SIG-M5 treated with dmso at 0.1 percent for 504 hours (cell line): ENCODE measurements around the gene PPIF.

Experiments used
- DNase-seq: peaks from one replicate; lab custom pipeline; 2025; ENCODE audit not compliant: unreplicated experiment; lab: John Stamatoyannopoulos, UW

PPIF gene

GRCh38 chr10:79367426-79368189 is 20.3 kb downstream of the PPIF start:
- no peak for DNase-seq

- DNase-seq, result no peak
Measured at GRCh38 chr10:79372871-79373270, 25.6 kb downstream of the PPIF start.

DNA sequence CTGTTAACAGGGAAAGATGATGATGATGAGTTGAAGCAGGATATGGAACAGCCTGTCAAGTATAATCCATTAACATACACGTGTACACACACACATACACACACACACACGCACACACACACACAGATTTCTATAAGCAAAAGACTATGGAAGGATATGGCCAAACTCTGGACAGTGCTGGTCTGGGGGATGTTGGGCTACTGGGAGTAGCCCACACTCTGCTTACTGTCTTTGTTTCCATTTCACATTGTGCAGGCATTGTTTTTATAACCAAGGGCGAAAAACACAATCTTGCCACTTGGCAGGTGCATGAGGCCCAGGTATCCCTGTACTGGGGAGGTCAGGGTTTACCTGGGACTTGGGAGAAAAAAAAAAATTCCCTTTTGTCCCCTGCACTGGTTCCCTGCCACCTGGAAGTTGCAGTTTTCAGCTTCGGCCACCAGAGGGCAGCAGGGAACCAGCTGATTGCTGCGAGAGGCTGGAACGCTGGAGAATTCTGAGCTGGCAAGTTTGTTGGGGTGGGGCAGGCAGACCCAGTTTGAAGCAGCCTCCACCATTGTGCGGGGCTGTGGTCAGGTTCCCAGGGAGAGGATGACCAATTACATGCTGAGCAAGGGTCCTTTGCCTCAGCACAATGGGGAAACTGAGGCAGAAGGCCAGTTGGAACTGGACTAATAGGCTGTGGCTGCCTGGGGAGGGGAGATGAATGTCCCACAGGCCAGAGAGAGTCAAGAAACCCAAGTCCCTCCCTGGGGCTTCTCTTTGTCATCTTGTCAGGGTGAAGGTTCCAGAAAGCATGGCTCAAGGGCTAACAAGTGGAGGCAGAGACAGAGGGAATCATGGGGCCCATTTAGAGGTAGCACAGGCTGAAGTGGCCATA is 27.3 kb downstream of the PPIF start:
- peak; percentile 22 for DNase-seq

DNA sequence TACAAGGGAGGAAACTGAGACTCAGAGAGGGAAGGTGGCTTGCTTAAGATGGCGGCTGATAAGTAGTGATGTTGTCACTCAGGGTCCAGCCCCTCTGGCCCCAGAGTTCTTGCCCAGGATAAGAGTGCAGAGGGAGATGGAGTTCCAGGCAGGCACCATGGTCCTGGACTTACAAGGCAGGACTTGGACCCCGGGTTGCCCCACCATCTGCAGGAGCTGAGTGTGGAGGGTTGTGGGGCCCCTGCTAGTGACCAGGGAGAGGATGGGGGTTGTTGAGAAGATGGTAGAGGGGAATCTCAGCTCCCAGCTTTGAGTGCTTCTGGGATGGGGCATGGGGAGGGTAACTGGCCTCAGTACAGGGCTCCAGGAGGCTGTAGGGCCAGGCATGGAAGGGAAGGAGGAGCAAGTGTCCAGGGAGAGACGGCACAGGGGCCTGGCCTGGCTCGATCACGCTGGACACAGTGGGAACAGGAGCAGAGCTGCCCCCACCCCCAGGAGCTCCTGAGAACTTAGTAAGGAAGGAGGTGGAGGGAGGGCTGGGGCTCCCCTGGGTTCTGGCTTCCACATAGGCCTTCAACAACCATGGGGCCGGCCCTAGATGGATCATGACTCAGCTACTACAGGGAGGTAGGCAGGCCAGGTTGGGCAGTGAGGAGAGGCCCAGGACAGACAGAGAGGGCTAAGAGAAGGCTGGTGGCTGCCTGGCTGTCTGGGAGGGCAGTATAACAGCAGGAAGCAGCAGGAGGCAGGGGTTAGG is 28.2 kb downstream of the PPIF start:
- DNase-seq, result no peak

DNA sequence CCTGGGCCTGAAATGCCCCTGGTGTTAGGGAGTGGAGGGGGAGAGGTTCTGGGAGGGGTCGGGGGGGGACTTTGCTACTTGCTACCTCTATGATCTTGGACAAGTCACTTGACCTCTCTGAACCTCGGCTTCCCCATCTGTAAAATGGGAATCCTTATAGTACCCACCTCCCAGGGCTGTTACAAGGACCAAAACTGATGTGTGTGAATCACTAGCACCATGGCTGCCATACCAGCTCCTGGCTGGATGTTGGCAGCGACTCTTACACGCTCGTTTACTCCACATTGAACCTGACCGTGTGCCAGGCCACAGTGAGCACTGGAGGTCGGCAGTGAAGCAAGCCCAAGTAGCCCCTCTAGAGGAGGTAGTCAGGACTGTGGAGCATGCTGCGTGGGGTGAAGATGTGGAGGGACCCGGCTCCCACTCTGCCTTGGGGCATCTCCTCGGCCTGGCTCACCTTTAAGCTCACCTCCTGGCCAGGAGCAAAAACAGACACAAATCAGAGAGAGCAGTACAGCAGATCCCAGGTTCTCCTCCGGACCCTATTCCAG is 28.9 kb downstream of the PPIF start:
- no peak for DNase-seq

DNA sequence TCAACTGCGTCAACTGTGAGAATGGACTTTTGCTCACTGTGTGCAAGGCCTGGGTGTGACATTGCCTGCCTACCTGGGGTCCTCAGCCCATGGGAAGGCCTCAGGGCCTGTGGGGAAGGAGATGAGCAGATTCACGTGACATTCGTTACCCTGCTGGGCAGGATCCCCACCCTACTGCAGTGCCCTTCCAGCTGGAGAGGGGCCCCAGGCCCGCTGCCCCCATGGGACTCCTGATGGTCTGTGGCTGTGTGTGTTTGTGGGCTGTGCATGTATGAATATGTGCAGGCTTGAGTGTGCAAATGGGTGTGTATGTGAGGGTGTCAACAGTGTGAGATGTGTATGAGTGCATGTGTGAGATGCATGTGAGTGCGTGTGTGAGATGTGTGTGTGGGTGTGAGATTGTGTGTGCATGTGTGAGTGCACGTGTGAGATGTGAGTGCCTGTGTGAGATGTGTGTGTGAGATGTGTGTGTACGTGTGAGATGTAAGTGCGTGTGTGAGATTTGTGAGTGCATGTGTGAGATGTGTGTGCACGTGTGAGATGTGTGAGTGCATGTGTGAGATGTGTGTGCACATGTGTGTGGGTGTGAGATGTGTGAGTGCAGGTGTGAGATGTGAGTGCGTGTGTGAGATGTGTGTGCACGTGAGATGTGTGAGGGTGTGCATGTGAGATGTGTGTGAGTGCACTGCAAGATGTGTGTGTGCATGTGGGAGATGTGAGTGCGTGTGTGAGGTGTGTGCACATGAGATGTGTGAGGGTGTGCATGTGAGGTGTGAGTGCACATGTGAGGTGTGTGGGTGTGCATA is 29.7 kb downstream of the PPIF start:
- no peak for DNase-seq

DNA sequence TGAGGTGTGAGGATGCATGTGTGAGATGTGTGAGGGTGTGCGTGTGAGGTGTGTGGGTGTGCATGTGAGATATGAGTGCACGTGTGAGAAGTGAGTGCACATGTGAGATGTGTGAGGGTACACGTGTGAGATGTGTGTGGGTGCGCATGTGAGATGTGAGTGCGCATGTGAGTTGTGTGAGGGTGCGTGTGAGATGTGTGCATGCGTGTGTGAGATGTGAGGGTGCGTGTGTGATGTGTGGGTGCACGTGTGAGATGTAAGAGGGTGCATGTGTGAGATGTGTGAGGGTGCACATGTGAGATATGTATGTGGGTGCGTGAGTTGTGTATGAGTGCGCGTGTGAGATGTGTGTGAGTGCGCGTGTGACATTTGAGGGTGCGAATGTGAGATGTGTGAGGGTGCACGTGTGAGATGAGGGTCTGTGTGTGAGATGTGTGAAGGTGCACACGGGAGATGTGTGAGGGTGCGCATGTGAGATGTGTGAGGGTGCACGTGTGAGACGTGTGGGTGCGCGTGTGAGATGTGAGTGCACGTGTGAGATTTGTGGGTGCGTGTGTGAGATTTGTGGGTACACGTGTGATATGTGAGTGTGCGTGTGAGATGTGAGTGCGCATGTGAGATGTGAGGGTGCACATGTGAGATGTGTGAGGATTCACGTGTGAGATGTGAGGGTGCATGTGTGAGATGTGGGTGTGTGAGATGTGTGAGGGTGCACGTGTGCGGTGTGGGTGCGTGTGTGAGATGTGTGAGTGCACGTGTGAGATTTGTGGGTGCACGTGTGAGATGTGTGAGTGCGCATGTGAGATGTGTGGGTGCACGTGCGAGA is 30.5 kb downstream of the PPIF start:
- no peak for DNase-seq

DNA sequence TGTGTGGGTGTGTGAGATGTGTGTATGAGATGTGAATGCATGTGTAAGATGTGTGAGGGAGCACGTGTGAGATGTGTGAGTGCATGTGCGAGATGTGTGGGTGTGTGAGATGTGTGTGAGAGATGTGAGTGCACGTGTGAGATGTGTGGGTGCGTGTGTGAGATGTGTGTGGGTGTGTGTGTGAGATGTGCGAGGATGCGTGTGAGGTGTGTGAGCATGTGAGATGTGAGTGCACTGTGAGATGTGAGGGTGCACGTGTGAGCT is 31.0 kb downstream of the PPIF start:
- no peak for DNase-seq

- DNase-seq, result no peak
Measured at GRCh38 chr10:79378647-79379511, 31.6 kb downstream of the PPIF start.

DNA sequence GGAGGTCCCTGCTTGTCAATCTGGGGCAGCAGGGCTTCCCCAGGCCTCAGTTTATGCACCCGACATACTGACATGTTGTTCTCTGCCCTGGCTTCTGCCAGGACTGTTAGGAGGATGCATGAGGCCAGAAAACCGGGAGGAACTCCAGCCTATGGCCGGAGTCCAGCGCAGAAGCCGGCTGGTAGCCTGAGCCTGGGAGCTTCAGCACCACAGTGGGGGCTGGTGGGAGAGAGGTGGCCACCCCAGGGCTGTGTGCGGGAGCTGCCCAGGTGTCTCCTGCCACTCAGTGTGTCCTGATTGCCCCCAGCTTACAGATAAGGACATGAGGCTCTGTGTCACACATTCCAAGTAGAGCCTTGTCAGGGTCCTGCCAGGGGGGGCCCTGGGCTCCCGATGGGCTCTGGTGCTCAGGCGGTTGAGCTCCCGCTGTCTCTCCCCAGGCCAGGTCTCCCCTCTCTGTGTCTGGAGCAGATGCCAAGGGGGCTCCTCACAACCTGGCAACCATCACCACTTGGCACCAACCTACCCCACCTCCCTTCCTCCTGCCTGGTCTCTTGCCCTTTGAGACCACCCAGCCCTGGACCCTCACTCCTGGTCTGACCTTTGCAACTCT is 32.3 kb downstream of the PPIF start:
- no peak for DNase-seq

DNA sequence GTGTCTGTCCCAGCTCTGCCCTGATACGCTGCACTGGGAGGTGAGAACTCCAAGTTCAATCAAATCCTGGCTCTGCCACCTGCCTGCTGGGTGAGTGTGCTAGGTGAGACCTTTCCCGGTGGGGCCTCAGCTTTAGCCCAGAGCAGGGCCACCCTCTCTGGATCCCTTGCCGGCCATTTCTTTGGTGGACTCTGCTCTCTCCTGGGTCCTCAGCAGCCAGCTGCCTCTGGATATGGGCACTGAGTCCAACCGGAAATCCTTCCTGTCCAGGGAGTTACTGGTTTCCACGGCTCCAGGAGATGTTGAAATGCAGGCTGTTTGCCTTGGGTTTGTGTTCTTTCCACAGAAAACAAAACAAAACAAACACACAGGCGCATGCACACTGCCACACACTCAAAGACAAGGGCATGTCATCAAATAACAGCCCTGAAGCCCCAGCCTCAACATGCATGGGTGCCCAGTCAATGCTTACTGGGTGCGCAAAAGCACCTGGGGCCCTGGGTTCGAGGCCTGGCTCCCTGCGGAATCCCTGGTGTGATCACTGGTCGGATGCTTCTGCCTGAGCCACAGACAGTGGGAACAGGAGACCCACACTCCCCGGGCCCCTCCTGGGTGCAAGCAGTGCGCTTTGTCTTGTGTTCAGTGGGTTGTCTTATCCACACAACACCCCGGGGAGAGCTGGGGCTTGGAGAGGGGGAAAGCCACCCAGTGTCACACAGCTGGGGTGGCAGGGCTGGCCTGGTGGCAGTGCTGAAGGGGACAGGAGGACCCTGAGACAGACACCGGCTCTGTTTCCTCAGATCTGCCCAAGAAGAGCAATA is 33.1 kb downstream of the PPIF start:
- no peak for DNase-seq

GRCh38 chr10:79380946-79381721 is 33.9 kb downstream of the PPIF start:
- DNase-seq, result no peak

- DNase-seq, result no peak
Measured at GRCh38 chr10:79381804-79382221, 34.5 kb downstream of the PPIF start.

- DNase-seq, result no peak
Measured at GRCh38 chr10:79382491-79382941, 35.2 kb downstream of the PPIF start.

DNA sequence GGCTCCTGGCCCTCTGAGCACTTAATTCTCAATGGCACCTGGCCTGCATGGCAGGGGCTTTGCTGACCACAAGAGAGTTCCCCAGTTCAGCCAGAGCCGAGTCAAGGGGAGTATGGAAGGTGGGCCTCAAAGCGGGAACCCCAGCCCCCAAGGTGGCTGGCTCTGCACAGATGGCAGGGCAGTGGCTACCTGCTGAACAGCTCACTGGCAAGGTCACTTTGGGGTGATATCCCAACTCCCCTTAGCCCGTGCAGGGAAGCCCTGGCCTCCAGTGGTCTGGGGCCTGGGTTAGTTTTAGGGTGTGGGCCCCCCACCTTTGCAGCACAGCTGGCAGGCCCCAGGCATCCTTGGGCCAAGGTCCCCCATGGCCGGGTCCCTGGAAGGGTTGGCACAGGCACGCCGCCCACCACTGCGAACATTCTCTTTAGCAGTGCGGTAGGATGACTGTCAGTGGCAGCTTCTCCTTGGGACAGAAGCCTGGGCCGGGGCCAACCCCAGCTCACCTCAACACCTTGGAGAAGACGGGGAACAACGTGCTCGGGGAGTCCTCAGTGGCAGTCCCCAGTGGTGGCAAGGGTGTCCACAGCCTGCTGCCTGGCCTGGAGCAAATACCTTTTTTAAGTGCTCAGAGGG is 36.8 kb downstream of the PPIF start:
- no peak for DNase-seq

- DNase-seq, result no peak
Measured at GRCh38 chr10:79384773-79385391, 37.6 kb downstream of the PPIF start.
